ENCODE data around the gene GHRH.

GHRH gene

GRCh38 chr20:37259865-37260264, 1.7 kb downstream of the GHRH start:
- DNase-seq = no peak

GRCh38 chr20:37259031-37259430, 2.6 kb downstream of the GHRH start:
- no peak for DNase-seq

- DNase-seq = no peak
Measured at GRCh38 chr20:37257988-37258387, 3.6 kb downstream of the GHRH start.

GRCh38 chr20:37257530-37257929, 4.1 kb downstream of the GHRH start:
- no peak for DNase-seq

- no peak for DNase-seq
Measured at GRCh38 chr20:37256286-37256685, 5.3 kb downstream of the GHRH start.

GRCh38 chr20:37254114-37254878, 7.3 kb downstream of the GHRH start:
- no peak for DNase-seq

GRCh38 chr20:37253087-37253486, 8.5 kb downstream of the GHRH start:
- DNase-seq = no peak

GRCh38 chr20:37251825-37252477, 9.7 kb downstream of the GHRH start:
- DNase-seq = no peak

- no peak for DNase-seq
Measured at GRCh38 chr20:37249304-37249703, 12.3 kb downstream of the GHRH start.

GRCh38 chr20:37247547-37247946, 14.1 kb downstream of the GHRH start:
- no peak for DNase-seq

GRCh38 chr20:37246736-37247135, 14.9 kb downstream of the GHRH start:
- DNase-seq = no peak

- no peak for DNase-seq
Measured at GRCh38 chr20:37245216-37246150, 16.1 kb downstream of the GHRH start.

- DNase-seq = no peak
Measured at GRCh38 chr20:37244572-37244957, 17.0 kb downstream of the GHRH start.

GRCh38 chr20:37243937-37244571, 17.6 kb downstream of the GHRH start:
- no peak for DNase-seq

GRCh38 chr20:37243076-37243936, 18.3 kb downstream of the GHRH start:
- no peak for DNase-seq

- no peak for DNase-seq
Measured at GRCh38 chr20:37242503-37242902, 19.1 kb downstream of the GHRH start.

- no peak for DNase-seq
Measured at GRCh38 chr20:37240337-37241067, 21.1 kb downstream of the GHRH start.

- no peak for DNase-seq
Measured at GRCh38 chr20:37238935-37239451, 22.6 kb downstream of the GHRH start.

GRCh38 chr20:37238426-37238825, 23.2 kb downstream of the GHRH start:
- no peak for DNase-seq

- no peak for DNase-seq
Measured at GRCh38 chr20:37237656-37238055, 24.0 kb downstream of the GHRH start.

- no peak for DNase-seq
Measured at GRCh38 chr20:37236462-37236861, 25.2 kb downstream of the GHRH start.
